GOT3 (cell line): ENCODE data around the gene PLK1.
"Not testable (repeated sequence)": the region's sequence is repeated elsewhere in the genome, so short reads cannot be mapped to it uniquely, and the experiment has no call there.

Experiments used
- DNase-seq: peaks from one replicate; lab custom pipeline; 2025; ENCODE audit warnings: mixed read lengths; lab: John Stamatoyannopoulos, UW

PLK1 gene

DNA sequence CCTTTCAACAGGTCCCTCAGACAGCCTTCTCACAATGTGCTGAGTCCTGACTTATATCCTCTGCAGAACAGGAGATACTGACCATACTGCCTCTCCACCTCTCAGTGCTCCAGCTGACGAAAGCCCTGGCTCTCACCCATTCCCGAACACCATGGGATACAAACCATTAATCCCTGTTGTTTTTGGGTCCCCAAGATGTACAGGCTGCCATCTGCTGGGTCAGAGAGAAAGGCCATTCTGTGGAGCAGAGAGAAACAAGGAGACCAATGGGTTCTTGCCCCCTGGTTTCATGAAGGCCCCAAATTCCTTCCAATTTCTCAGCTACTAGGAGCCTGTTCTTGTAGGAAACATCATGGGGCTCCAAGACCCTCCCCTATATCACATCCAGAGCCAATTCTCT is 31.3 kb downstream of the PLK1 start:
- no peak for DNase-seq

DNA sequence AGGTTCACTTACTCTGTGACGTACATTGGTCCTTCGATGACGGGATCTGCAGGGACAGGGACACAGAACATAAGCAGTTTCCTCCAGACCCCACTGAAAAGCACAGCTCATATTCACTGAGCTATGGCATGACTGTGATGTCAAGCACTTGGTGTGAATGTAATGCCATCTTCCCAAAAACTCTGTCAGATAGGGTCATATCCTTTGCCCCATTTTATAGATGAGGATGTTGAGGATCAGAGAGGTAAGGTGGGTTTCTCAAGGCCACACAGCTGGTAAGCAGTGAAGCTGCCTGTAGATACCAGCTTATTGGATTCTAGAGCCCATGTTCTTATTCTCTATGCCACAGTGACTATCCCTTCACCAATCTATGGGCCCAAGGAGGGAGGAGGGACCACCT is 31.8 kb downstream of the PLK1 start:
- DNase-seq, result no peak

DNA sequence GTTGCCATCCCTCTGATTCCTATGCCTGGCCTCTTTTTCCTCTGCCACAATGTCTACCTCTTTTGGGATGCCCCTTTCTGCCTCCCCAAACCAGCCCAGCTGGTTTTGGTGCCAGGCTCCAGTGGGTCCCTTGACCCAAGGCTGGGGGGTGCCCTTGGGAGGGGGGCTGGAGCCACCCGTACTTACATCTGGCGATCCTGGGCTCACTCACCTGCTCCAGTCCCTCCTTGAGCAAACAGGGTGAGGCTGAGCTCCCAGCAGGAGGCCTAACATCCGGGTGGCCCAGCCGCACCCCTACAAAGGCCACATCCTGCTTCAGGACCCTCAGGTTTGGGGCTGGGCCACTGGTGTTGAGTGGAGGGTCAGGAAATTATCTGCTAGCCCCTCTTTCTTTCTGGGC is 33.1 kb downstream of the PLK1 start:
- no peak for DNase-seq

DNA sequence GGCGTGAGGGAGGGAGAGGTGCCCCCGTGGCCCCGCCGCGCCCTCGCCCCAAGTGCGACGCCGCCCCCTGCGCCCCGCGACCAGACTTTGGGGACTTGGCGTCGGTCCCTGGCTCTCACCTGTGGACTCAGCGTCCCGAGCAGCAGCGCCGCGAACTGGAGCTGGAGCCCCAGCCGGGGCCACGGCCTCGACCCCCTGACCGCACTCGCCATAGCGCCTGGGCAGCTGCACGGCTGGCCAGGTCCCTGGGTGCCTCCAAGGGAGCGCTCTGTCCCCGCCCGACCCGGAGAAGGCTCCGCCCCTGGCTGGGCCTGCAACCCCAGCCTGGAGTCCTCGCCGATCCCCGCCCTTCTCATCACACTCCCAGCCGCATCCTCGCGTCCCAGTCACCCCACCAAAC is 34.3 kb downstream of the PLK1 start, which contains the start of gene ERN2:
Gene ERN2 (minus strand): TSS at position 247 of the 400 bp plus-strand sequence. CDS start 35 bp downstream, at position 212.
- DNase-seq, result no peak

DNA sequence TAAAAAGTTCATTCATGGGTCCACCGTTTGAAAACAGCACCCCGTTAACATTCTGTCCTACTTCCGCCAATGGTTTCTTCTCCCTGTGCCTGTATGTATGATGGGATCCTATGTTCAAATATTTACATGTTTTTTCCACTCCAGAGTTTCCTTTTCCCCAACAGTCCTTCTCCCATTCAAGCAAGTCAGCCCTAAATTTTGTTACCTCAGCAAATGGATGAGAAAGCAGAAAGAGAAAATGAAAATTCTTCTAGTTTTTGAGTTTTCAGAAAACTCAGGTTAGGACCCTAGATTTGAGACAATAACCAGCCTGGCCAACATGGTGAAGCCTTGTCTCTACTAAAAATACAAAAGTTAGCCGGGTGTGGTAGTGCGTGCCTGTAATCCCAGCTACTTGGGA is 37.8 kb downstream of the PLK1 start:
- DNase-seq, result no peak

DNA sequence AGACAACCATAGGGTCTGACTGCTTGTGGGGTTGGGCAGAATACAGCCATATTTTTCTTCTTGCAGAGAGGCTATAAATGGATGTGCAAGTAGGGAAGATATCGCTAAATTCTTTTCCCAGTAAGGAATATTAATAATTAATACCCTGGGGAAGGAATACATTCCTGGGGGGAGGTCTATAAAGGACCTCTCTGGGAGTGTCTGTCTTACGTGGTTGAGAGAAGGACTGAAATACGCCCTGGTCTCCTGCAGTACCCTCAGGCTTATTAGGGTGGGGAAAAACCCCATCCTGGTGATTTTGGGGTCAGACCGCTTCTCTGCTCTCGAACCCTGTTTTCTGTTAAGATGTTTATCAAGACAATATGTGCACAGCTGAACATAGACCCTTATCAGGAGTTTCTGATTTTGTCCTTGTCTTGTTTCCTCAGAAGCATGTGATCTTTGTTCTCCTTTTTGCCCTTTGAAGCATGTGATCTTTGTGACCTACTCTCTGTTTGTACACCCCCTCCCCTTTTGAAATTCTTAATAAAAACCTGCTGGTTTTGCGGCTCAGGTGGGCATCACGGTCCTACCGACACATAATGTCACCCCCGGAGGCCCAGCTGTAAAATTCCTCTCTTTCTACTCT is 44.0 kb downstream of the PLK1 start:
- not testable (repeated sequence) for DNase-seq

DNA sequence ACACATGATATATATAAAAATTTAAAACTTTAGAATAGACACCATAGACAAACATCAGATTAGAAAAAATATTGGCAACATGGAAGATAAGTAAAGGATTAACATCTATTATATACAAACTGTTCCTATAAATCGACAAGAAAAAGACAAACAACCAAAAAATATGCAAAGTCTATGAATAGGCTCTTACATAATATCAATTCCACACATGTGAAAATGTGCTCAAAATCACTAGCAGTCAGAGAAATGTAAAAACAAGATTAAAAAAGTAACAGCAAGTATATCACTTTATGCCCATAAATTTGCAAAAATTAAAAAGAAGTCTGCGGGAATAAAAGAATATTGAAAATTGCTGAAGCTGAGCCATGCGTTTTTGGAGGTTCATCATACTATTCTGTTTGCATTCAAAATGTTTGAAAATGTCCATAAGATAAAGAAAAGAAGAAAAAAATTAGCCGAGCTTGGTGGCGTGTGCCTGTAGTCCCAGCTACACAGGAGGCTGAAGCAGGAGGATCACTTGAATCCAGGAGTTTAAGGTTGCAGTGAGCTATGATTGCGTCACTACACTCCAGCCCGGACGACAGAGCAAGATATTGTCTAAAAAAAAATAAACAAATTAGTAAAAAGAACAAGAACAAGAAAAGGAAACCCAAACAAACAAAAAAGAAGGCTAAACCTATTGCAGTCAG is 45.6 kb downstream of the PLK1 start:
- no peak for DNase-seq

DNA sequence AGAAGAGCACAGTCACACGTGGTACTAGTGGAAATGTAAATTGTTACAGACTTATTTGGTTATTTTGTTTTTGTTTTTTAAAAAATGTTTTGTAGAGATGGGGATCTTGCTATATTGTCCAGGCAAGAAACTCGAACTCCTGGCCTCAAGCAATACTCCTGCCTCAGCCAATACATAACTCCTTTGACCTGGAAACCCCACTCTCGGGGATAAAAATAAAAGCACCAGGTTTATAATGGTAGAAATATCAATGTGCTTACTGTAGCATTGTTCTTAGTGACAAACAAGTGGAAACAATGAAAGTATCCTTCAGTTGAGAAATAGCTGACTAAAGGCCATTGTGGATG is 46.1 kb downstream of the PLK1 start:
- no peak for DNase-seq

DNA sequence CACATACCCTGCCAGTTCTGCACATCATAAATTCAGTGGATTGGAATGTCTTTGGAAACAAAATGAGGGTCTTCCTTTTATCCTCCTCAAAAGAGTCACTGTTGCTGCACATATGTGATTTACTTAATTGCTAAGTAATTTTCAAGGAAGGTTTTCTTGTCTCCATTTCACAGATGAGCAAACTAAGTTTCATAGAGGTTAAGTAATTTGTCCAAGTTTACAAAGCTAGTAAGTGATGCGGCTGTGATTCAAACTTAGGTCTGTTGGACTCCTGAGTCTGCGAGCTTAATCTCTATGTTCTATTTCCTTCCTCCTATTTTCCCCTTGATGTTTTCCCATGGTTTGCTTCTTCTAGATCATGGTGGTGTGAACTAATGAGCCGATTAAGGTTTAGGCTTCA is 48.0 kb downstream of the PLK1 start:
- no peak for DNase-seq

DNA sequence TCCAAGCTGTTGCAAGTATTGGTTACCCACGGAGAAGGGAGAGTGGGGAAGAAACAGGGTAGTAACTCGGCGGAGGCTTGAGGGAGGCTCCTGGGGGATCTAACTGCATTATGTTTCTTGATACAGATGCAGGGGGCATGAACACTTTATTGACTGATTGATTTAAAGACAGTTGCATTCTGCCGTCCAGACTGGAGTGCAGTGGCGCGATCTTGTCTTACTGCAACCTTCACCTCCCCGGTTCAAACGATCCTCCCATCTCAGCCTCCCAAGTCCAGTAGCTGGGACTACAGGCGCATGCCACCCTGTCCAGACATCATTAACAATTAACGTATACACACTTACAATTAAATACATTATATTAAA is 49.4 kb downstream of the PLK1 start:
- DNase-seq, result no peak

DNA sequence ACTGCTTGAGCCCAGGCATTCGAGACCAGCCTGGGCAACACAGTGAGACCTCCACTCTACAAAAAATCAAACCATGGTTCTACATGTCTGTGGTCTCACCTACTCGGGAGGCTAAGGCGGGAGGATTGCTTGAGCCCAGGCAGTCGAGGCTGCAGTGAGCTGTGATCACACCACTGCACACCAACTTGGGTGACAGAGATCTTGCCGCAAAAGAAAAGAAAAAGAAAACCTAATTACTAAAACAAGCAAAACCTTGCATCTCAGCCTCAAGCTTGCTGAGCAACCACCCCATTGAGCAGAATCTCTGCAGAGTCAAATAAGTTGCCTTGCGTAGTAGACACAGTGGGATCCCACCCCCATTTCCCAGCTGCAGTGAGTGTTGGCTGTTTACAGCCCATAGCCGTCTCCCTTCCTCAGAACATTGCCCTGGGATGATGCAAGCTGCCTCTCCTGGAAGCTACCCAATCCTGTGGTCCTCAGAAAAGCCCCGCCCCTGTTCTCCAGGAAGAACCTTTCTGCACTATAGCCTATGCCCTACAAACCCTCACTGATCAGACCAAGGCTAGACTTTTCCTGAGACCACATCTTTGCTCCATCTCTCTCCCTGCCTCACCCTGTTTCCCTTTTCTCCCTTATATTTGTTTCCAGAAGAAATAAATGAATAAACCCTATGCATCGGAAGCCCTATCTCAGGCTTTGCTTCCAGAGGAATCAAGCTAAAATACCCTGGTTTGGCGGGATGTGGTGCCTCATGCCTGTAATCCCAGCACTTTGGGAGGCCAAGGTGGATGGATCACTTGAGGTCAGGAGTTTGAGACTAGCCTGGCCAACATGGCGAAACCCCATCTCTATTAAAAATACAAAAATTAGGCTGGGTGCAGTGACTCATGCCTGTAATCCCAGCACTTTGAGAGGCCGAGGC is 51.1 kb downstream of the PLK1 start:
- DNase-seq, result no peak

DNA sequence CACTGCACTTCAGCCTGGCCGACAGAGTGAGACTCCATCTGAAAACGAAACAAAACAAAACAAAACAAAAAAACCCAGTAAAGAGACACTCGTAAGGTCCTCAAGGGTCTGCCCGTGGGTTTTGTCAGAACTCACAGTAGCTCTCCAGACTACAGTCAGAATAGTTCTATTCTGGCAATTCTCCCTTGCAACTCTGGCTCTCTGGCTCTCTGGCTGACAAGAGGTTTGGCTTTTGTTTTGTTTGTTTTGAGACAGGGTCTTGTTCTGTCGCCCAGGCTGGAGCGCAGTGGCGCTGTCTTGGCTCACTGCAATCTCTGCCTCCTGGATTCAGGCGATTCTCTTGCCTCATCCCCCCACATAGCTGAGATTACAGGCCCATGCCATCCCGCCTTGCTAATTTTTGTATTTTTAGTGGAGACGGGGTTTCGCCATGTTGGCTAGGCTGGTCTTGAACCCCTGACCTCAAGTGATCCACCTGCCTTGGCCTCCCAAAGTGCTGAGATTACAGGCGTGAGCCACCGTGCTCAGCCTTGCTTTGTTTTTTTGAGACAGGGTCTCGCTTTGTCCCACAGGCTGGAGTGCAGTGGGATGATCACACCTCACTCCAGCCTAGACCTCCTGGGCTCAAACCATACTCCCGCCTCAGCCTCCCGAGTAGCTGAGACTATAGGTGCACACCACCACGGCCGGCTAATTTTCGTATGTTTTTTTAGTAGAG is 55.6 kb downstream of the PLK1 start:
- no peak for DNase-seq

DNA sequence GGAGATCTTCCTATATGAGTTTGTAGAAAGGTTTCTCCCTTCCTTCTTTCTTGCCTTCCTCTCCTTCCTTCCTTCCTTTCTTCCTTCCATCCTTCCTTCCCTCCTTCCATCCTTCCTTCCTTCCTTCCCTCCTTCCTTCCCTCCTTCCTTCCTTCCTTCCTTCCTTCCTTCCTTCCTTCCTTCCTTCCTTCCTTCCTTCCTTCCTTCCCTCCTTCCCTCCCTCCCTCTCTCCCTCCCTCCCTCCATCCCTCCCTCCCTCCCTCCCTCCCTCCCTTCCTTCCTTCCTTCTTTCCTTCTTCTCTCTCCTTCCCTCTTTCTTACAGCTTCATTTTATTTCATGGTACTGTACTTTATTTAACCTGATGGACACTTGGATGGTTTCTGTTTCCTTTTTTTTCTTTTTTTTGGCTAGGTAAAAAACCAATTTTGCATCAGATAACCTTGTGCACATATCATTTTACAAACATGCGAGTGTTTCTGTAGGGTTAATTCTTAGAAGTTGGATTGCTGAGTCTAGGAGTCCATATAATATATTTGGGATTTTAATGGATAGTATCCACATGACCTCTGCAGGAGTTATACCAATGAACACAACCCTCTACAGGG is 58.8 kb downstream of the PLK1 start:
- DNase-seq, result not testable (repeated sequence)

DNA sequence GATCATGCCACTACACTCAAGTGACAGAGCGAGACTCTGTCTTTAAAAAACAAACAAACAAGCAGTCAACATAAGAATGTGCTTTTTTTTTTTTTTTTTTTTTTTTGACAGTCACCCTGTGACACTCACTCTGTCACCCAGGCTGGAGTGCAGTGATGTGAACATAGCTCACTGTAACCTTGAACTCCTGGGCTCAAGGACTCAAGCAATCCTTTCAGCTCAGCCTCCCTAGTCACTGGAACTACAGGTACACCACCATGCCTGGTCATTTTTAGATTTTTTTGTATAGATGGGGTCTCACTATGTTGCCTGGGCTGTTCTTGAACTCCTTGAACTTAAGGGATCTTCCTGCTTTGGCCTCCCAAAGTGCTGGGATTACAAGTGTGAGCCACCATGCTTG is 60.8 kb downstream of the PLK1 start:
- no peak for DNase-seq
